HG03064 (cell line): ENCODE results near the gene PRPF6.
"Not testable (repeated sequence)": the region's sequence is repeated elsewhere in the genome, so short reads cannot be mapped to it uniquely, and the experiment has no call there.

ENCODE experiments used
- ATAC-seq: cut with Tn5 transposase; IDR thresholded peaks from one replicate; pipeline ENCODE4 v1.9.1; 2021; ENCODE audit warnings: low read depth; ENCODE audit not compliant: unreplicated experiment

PRPF6 gene

DNA sequence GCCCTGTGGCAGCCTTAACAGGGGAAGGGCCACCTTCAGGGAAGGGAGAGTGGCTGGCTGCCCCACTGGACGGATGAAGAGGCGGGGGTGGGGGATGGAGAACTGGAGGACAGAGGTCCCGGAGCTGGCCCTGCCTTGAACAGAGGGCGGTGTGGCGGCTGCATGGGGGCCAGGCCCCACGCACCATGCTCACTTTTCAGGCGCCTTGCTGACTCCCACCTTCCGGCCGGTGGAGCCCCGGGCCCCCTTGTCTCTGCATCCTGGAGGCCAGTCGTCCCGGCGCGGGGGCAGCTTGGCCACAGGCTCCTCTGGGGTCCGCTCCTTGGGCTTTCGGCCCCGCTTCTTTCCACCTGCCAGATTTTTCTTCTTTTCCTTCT is 21.2 kb upstream of the PRPF6 start:
- no peak for ATAC-seq

DNA sequence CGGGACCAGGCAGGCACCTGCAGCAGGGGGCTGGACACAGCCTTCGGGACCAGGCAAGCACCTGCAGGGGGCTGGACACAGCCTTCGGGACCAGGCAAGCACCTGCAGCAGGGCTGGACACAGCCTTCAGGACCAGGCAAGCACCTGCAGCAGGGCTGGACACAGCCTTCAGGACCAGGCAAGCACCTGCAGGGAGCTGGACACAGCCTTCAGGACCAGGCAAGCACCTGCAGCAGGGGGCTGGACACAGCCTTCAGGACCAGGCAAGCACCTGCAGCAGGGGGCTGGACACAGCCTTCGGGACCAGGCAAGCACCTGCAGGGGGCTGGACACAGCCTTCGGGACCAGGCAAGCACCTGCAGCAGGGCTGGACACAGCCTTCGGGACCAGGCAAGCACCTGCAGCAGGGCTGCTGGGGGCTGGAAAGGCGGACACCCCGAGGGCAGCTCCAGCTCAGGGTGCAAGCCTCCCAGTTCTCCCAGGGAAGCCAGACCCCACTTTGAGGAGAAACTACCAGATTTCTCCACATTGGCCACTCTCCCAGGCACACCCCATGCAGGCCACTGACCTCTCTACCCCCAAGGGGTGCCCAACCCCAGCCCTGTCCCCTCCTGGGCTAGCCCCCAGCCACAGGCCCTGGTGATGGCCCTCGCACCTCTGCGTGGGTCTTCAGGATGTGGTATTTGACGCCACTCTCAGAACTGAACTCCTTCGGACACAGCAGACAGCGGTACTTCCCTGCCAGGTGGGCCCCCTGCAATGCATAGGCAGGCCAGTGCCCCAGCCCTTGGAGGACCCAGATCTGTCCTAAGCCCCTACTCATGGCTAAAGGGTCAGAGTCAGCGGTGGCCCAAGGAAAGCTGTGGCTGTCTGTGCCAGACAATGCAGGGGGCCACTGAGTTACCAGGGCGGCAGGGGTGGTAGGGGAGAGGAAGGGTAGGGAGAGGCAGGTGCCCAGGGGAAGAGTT is 20.0 kb upstream of the PRPF6 start:
- not testable (repeated sequence) for ATAC-seq

DNA sequence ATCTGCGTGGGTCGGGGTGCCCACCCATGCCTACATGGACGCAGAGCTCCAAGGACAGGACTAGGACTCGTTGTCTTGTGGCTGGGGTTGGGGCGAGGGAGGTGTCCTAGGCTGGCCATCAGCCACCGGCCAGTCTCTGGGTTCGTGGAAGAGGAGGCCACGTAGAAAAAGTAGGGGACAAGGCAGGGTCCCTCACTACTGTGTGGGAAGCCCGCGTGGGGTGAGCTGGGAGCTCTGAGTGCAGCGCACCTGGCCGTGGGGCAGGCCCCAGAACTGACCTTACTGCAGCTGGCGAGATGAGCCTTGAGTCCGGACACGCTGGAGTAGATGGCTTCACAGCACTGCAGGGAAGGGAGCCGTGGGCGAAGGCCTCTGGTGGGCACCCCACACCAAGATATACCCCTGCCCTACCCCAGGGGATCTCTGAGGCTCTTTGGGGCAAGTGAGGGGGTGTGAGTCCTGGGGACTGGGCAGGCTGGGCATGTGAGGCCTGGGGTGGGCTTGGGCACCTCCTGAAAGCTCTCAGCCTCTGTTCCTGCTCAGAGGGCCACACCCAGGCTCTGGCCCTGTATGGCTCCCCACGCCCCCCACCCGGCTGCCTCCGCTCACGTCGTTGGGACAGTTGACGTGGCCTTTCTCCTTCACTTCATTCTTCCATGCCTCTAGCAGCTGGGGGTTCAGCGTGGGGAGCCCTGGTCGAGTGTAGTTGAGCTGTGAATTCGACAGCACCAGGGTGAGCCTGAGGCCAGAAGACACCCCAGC is 19.1 kb upstream of the PRPF6 start:
- no peak for ATAC-seq

DNA sequence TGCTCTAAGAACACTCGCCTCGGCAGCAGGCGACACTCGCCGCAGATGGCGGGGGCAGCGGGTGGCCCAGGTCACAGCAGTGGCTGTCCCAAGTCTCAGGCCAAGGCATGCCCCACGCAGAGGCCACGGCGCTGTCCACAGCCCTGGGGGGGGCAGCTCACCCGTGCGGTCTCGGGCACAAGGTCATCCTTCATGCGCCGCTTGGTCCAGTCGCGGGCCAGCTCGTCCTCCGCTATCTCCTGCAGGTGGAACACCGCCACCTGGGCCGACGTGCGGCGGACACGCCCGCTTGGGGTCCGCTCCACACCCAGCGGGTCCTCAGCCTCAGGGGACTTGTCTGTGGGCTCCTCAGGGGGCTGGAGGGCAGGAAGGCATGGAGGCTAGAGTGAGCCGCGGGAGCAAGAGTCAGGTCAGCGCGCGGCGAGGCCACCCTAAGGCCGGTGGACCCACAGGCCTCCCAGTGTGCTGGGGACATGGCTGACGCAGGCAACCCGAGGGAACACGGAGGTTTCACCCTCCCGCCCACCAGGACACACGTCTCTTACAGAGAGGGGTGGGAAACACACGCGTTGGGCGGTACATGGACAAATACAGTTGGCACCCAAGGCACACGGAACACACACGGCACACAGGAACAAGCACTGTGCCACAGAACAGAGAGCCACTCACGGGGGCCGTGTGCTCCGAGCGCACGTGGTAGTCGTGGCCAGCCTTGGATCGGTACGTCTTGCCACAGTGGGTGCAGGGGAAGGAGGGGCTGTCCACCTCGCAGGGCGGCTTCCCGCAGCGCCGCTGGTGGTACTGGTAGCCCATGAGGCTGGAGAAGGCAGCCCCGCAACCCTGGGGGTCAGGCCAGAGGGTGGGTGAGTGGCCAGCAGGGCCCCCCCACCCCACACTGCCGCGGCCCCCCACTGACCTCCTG is 18.2 kb upstream of the PRPF6 start:
- ATAC-seq = no peak

DNA sequence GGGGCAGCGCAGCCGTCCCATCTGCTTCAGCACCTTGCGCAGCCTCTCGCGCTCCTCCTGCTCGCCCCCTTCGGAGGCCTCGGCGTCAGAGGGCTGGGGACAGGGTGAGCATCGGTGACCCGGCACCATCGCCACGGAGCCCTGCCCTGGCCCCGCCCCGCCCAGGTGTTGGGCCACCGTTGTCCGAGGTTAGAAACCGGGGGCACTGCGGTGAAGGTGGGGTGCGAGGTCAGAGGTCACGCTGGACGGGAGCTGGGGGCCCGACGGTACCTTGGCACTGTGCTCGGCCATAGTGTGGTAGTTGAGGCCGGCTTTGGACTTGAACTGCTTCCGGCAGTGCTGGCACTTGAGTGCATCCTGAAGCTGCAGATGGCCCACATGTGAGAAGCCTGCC is 17.6 kb upstream of the PRPF6 start:
- no peak for ATAC-seq

DNA sequence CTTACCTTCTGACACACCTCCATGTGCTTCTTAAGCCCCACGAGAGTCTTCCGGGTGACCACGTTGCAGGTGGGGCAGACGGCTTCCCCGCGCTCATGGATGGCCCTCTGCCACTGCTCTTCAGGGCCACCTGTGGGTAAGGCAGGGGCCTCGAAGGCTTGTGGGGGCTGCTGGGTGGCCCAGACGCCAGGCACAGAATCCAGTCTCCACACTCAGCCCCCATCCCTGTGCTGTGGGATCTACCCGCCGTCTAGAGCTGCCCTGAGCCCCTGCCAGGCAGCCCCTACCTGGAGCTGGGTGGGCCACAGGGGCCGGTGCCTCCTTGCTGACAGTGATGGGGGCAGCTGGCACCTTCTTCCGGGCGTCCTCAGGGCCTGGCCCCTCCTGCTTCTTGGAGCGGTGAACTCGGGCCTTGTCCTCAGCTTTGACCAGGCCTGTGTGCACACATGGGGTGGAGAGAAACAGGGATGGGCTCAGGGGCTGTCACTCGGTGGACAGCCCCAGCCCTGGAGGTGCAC is 17.1 kb upstream of the PRPF6 start:
- no peak for ATAC-seq

DNA sequence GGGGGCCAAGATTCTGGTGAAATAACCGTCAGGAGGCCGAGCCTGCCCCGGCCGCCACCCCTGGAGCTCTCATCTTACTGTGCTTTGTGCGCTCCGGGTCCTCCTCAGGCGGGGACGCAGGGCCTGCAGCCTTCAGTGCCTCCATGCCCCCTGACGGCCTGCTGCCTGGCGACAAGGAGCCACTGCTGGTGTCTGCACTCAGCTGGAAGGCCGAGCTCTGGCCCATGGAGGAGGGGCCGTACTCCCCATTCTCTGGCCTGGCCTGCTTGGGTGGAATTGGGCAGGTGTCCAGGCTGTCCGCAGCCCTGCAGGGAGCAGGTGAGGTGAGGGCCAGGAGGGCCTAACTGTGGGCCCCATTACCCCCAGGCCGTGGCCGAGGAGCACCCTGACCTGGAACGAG is 16.5 kb upstream of the PRPF6 start:
- no peak for ATAC-seq

DNA sequence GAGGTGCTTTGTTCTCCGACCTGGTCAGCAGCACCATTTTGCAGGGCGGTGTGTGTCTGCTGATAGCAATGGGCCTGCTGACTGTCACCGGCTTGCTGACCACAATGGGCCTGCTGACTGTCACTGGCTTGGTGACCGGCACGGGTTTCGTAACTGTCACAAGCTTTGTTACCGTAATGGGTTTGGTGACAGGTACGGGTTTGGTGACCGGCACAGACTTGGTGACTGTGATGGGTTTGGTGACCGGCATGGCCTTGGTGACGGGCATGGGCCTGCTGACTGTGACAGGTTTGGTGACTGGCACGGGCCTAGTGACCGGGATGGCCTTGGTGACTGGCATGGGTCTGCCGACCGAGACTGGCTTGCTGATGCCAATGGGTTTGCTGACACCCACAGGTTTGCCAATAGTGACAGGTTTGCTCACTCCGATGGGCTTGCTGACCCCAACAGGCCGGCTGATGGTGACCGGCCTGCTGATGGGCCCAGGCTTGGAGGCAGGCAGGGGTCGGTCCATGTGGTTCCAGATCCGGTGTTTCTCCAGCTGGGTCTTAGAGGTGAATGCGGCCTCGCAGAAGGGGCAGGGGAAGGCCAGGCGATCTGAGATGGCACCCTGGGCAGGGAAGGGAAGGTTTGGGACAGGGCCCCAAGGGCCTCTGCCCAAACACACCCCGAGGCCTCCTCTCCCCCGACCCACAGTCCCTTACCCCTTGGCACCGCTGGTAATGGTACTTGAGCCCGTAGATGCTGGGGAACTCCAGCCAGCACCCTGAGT is 14.6 kb upstream of the PRPF6 start:
- no peak for ATAC-seq

DNA sequence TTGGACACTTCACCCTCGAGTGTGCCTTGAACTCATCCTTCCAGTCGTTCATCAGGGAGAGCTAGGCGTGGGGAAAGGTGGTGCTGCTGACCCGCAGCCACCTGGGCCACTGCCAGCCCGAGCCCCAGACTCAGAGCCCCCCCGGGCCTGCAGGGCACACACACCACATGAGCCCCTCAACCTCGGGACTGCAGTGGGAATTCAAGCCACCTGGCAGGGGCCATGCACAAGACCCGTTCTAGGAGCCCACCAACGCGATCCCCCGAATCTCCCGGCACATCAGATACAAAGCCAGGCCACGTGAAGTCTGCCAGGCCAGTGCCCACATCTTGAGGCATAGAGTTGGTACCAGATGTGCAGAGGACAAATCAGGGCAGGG is 14.0 kb upstream of the PRPF6 start:
- ATAC-seq = no peak

DNA sequence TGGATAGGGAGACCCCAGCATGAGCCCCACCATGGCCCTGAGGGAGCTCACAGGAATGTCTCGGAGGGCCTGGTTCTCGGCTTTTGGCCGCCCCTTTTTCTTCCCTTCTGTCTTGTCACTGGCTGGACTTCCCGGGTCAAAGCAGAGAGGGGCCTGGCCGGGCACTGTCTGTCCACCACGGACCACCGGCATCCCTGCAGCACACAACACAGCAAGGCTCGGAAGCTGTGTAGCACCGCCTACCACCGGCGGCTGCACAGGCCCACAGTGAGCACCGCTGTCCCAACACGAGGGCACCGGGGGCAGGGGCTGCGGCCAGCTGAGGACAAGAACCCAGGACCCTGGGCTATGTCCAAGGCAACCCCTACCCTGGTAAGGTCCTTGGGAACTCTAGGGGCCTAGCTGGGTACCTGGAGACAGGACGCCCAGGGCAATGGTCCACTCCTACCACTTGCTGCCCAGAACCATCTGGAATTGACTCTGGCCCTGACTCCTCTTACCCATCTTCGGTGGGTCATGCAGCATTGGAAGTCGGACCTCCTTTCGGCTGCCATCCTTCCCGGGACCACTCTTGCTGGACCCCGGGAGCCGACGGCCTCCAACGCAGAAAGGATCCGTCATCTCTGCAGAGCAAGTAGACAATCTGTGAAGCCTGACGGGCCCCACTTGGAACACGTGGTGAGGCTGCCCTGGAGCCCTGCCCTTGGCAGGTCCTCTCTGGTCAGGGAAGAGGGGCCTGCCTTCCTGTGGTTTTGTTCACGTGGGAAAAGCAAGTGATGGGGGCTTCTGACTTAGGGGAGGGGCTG is 13.4 kb upstream of the PRPF6 start:
- ATAC-seq = no peak

DNA sequence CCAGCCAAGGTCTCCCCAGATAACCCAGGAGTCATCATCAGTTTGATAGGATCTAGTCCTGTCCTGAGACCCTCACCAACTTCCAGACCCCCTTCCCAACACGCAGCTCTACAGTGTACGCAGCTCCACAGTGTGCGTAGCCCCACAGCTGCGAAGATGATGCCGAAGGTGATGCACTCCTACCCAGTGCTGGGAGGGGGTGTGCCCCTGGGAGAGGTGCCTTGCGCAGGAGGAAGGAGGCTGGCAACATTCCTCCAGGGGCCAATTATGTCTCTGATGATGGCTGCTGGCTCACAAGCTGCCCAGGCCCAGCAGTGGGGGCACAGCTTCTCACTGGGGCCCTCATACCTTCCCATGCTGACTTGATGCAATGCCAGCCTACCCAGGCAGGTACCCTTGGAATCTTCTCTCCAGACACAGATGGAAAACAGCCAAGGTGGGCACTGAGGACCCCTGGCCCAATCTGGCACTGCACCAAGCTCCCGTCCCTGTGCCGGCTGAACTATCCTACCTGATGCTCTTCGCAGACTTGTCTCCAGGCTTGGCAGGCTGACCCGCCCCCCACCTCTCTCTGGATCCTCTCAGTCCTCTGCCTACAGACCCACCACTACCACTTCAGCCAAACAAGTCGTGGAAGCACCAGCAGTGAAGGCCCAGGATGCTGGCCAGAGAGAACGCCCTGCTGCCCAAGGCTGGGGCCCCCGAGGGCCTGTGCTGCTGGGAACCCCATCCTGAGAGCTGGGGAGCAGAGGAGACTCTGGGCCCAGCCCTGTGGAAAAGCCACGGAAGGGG is 12.6 kb upstream of the PRPF6 start:
- no peak for ATAC-seq

DNA sequence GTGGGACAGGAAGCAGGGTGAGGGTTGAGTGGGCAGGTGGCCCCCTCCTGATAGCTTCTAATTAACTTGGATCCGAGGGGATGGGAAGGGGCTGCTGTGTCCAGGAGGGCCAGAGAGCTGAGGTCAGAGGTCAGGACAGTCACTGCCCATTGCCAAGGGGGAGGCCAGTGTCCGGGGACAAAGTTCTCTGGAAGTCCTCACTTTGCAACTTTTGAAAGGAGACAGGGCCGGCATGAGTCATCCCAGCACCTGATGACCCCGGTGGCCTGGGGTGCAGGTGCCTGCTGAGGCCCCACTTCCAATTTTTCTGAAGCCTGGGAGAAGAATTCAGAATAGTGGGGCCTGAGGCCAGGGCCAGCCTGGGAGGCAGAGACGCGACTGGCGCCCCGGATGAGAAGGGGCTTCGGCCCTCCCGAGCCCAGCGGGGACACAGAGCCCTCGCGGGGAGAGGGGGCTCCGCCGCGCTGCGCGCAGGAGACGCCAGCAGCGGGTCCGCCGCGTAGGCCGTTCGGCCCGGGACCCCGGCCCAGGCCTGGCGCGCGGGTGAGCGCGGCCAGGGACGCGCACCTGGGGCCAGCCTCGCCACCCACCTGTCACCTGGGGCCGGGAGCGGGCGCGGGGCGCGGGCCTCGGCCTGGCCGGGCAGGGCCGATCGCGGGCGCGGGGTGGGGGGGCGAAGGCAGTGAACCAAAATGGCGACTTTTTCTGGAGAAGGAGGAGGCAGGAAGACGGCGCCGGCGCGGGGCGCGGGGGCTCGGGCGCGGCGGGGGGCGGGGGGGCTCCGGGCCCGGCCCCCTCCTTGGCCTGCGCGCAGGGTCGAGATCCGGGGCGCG is 11.8 kb upstream of the PRPF6 start:
- no peak for ATAC-seq

DNA sequence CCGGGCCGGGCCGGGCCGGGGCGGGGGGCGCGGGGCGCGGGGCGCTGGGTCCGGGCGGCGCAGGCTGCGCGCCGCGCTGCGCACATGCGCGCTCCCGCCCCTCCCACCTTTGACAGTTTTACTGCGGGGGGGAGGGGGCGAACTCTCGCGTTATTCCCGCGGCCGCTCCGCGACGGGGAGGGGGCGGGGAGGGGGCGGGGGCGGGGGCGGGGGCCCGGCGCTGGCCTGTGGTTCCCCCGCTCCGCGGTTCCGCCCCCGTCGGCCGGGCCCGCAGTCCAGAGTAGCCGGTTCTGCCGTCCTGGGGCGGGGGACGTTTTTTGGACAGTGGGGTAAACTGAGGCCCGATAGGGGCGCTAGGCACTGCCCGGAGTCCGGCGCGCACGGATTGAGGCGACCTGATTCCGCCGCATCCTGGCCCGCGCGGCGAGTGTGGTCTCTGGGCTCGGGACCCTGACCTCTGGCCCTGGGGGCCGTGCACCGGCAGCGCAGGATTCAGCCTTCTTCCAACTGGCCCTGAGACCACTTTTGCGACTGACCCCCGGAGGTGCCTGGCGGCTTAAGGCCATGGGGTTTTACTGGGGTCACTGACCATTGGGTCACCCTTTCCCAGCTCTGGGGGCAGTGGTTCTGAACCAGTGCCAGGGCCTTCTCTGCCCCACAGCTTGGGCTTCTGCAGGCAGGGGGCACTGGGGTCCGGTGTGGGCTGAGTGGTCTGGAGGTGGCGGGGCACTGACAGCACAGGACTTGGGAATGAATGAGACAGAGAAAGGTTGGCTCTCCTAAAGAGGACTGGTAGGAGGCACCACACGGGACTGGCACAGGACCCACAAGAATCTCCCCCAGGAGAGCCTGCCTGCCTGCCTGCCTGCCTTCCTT is 10.9 kb upstream of the PRPF6 start, which contains the start of gene ZNF512B:
Gene ZNF512B (minus strand): TSS at position 93 of the 876 bp plus-strand sequence. CDS start 1,980 bp downstream, outside the sequence.
- no peak for ATAC-seq

DNA sequence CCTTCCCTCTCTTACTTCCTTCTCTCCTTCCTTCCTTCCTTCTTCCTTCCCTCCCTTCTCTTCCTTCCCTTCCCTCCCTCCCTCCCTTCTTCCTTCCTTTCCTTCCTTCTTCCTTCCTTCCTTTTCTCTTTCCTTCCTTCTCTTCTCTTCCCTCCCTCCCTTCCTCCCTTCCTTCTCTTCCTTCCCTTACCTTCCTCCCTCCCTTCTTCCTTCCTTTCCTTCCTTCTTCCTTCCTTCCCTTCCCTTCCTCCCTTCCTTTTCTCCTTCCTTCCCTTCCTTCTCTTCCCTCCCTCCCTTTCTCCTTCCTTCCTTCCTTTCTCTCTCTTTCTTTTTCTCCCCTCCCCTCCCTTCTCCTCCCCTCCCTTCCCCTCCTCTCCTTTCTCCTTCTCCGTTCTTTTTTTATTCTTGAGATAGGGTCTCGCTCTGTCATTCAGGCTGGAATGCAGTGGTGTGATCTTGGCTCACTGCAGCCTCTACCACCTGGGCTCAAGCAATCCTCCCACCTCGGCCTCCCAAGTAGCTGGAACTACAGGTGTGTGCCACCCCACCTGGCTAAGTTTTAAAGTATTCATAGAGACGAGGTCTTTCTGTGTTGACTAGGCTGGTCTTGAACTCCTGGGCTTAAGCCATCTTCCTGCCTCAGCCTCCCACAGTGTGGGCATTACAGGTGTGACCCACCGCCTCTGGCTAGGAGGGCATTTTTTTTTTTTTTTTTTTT is 10.1 kb upstream of the PRPF6 start:
- ATAC-seq = no peak

DNA sequence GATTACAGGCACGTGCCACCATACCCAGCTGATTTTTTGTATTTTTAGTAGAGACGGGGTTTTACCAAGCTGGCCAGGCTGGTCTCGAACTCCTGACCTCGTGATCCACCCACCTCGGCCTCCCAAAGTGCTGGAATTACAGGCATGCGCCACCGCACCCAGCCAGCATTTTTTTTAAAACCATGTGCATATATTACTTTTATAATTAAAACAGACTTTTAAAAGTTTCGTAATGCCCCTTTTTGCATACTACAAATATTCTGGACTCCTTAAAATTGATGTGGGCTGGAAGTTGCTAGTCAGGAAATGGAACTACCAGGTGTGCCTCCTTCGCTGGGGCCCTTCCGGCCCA is 9.0 kb upstream of the PRPF6 start:
- ATAC-seq = not testable (repeated sequence)
